Measurements from ENCODE around the gene BDH1.

DNA sequence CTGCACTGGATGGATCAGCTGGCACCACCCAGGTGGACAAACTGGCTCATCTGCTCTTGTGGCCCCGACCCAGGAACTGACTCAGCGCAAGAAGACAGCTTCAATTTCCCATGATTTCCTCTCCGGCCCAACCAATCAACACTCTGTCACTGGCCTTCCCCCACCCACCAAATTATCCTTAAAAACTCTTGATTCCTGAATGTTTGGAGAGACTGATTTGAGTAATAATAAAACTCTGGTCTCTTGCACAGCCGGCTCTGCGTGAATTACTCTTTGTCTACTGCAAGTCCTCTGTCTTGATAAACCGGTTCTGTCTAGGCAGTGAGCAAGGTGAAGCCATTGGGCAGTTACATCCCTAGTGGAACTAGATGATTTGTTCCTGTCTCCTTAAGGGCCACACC is 16.1 kb downstream of the BDH1 start:
- TF ChIP-seq, protein P1, sequence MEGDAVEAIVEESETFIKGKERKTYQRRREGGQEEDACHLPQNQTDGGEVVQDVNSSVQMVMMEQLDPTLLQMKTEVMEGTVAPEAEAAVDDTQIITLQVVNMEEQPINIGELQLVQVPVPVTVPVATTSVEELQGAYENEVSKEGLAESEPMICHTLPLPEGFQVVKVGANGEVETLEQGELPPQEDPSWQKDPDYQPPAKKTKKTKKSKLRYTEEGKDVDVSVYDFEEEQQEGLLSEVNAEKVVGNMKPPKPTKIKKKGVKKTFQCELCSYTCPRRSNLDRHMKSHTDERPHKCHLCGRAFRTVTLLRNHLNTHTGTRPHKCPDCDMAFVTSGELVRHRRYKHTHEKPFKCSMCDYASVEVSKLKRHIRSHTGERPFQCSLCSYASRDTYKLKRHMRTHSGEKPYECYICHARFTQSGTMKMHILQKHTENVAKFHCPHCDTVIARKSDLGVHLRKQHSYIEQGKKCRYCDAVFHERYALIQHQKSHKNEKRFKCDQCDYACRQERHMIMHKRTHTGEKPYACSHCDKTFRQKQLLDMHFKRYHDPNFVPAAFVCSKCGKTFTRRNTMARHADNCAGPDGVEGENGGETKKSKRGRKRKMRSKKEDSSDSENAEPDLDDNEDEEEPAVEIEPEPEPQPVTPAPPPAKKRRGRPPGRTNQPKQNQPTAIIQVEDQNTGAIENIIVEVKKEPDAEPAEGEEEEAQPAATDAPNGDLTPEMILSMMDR (IDR thresholded peaks at IDR 0.05; ENCODE audit: borderline replicate concordance, extremely low read depth, low read length, poor library complexity, severe bottlenecking) = no peak
- no peak for TF ChIP-seq EZH2 (IDR thresholded peaks at IDR 0.05; ENCODE audit: borderline replicate concordance, low read depth, low read length, severe bottlenecking)

All from DND-41 (cell line).